ENCODE data around the gene CLEC20A.

DNA sequence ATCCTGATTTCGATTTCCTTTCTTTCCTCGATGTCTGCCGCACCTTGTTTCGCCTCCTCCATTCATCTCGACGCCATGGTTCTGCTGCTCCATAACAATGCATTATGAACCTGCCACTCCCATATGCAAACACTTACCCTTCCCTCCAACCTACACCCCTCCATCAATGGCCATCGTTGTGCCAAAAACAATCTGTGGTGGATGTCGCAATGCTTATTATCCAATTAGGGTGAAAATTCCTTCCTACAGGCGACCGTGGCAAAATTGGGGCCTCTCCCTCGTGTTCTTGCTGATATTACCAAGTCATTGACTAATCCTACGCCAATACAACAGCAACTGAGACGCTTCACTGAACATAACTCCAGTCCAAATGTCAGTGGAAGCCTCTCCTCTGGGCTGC lies 40.3 kb downstream of the CLEC20A start:
- TF ChIP-seq KLF1 (tag by site-specific recombination; IDR thresholded peaks at IDR 0.05), result no peak
- no peak for TF ChIP-seq ZNF133 (tag by site-specific recombination; IDR thresholded peaks at IDR 0.05)
- TF ChIP-seq ZNF768 (tag by site-specific recombination; IDR thresholded peaks at IDR 0.05), result no peak
- TF ChIP-seq ZBTB8A (tag by site-specific recombination; IDR thresholded peaks at IDR 0.05), result no peak
- TF ChIP-seq, protein P1, sequence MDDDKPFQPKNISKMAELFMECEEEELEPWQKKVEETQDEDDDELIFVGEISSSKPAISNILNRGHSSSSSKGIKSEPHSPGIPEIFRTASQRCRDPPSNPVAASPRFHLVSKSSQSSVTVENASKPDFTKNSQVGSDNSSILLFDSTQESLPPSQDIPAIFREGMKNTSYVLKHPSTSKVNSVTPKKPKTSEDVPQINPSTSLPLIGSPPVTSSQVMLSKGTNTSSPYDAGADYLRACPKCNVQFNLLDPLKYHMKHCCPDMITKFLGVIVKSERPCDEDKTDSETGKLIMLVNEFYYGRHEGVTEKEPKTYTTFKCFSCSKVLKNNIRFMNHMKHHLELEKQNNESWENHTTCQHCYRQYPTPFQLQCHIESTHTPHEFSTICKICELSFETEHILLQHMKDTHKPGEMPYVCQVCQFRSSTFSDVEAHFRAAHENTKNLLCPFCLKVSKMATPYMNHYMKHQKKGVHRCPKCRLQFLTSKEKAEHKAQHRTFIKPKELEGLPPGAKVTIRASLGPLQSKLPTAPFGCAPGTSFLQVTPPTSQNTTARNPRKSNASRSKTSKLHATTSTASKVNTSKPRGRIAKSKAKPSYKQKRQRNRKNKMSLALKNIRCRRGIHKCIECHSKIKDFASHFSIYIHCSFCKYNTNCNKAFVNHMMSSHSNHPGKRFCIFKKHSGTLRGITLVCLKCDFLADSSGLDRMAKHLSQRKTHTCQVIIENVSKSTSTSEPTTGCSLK (tag by site-specific recombination; IDR thresholded peaks at IDR 0.05), result no peak
- TF ChIP-seq, protein P2, sequence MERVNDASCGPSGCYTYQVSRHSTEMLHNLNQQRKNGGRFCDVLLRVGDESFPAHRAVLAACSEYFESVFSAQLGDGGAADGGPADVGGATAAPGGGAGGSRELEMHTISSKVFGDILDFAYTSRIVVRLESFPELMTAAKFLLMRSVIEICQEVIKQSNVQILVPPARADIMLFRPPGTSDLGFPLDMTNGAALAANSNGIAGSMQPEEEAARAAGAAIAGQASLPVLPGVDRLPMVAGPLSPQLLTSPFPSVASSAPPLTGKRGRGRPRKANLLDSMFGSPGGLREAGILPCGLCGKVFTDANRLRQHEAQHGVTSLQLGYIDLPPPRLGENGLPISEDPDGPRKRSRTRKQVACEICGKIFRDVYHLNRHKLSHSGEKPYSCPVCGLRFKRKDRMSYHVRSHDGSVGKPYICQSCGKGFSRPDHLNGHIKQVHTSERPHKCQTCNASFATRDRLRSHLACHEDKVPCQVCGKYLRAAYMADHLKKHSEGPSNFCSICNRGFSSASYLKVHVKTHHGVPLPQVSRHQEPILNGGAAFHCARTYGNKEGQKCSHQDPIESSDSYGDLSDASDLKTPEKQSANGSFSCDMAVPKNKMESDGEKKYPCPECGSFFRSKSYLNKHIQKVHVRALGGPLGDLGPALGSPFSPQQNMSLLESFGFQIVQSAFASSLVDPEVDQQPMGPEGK (tag by site-specific recombination; IDR thresholded peaks at IDR 0.05), result no peak
- TF ChIP-seq SETDB1 (IDR thresholded peaks at IDR 0.05; ENCODE audit: insufficient read length, low read length), result no peak
- TF ChIP-seq ZNF324 (tag by site-specific recombination; IDR thresholded peaks at IDR 0.05), result no peak
- TF ChIP-seq SCRT2 (tag by site-specific recombination; IDR thresholded peaks at IDR 0.05), result no peak
- TF ChIP-seq REPIN1 (tag by site-specific recombination; IDR thresholded peaks at IDR 0.05; ENCODE audit: low read depth), result no peak
- TF ChIP-seq, protein P3, sequence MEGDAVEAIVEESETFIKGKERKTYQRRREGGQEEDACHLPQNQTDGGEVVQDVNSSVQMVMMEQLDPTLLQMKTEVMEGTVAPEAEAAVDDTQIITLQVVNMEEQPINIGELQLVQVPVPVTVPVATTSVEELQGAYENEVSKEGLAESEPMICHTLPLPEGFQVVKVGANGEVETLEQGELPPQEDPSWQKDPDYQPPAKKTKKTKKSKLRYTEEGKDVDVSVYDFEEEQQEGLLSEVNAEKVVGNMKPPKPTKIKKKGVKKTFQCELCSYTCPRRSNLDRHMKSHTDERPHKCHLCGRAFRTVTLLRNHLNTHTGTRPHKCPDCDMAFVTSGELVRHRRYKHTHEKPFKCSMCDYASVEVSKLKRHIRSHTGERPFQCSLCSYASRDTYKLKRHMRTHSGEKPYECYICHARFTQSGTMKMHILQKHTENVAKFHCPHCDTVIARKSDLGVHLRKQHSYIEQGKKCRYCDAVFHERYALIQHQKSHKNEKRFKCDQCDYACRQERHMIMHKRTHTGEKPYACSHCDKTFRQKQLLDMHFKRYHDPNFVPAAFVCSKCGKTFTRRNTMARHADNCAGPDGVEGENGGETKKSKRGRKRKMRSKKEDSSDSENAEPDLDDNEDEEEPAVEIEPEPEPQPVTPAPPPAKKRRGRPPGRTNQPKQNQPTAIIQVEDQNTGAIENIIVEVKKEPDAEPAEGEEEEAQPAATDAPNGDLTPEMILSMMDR (tag by site-specific recombination; IDR thresholded peaks at IDR 0.05), result no peak
- TF ChIP-seq, protein P4, sequence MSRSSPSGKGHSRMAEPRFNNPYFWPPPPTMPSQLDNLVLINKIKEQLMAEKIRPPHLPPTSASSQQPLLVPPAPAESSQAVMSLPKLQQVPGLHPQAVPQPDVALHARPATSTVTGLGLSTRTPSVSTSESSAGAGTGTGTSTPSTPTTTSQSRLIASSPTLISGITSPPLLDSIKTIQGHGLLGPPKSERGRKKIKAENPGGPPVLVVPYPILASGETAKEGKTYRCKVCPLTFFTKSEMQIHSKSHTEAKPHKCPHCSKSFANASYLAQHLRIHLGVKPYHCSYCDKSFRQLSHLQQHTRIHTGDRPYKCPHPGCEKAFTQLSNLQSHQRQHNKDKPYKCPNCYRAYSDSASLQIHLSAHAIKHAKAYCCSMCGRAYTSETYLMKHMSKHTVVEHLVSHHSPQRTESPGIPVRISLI (tag by site-specific recombination; IDR thresholded peaks at IDR 0.05), result no peak
- TF ChIP-seq, protein P5, sequence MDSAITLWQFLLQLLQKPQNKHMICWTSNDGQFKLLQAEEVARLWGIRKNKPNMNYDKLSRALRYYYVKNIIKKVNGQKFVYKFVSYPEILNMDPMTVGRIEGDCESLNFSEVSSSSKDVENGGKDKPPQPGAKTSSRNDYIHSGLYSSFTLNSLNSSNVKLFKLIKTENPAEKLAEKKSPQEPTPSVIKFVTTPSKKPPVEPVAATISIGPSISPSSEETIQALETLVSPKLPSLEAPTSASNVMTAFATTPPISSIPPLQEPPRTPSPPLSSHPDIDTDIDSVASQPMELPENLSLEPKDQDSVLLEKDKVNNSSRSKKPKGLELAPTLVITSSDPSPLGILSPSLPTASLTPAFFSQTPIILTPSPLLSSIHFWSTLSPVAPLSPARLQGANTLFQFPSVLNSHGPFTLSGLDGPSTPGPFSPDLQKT (IDR thresholded peaks at IDR 0.05; ENCODE audit: borderline replicate concordance, low read depth, low read length), result no peak
- TF ChIP-seq ZSCAN23 (tag by site-specific recombination; IDR thresholded peaks at IDR 0.05), result no peak
